Neural cell (in vitro differentiated cells): ENCODE measurements around the gene TMEM225.

Experiments used
- EP300 ChIP-seq: fragments of 450-650 bp; conservative IDR thresholded peaks from 2 replicates; pipeline ENCODE4 v1.6.1; 2014; ENCODE audit warnings: antibody characterized with exemption, mild to moderate bottlenecking, moderate library complexity; ENCODE audit not compliant: poor library complexity, severe bottlenecking
- EZH2 ChIP-seq: fragments of 200-600, 300-800 bp; shearing (Covaris generic), sonication (generic); IDR thresholded peaks from 2 replicates; pipeline ENCODE4 v1.6.1; 2014; ENCODE audit warnings: antibody characterized with exemption, low read length, borderline replicate concordance, mild to moderate bottlenecking; ENCODE audit not compliant: insufficient read depth, poor library complexity, severe bottlenecking
- POLR2AphosphoS5 ChIP-seq: IDR thresholded peaks from 2 replicates; pipeline ENCODE4 v1.6.1; 2012
- SMC3 ChIP-seq: fragments of 450-650 bp; conservative IDR thresholded peaks from 2 replicates; pipeline ENCODE4 v1.6.1; 2014; ENCODE audit warnings: antibody characterized with exemption, mild to moderate bottlenecking, moderate library complexity; ENCODE audit not compliant: poor library complexity
- TF ChIP-seq, protein P1 (sequence below): fragments of 450-650 bp; IDR thresholded peaks from 2 replicates; pipeline ENCODE4 v1.5.1; 2014; ENCODE audit warnings: antibody characterized with exemption, mild to moderate bottlenecking, moderate library complexity; ENCODE audit not compliant: poor library complexity, severe bottlenecking
- TF ChIP-seq, protein P2 (sequence below): IDR thresholded peaks from 2 replicates; pipeline ENCODE4 v1.6.1; 2012; ENCODE audit warnings: borderline replicate concordance

DNA sequence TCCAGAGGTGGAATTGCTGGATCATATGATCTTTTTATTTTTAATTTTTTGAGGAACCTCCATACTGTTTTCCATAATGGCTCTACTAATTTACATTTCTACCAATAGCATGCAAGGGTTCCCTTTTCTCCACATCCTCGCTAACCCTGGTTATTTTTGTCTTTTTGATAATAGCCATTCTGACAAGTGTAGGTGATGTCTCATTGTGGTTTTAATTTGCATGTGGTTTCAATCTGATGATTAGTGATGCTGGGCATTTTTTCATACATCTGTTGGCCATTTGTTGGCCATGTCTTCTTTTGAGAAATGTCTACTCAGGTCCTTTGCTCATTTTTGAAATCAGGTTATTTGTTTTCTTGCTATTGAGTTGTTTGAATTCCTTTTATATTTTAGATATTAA lies 38.6 kb upstream of the TMEM225 start:
- TF ChIP-seq, protein P1, sequence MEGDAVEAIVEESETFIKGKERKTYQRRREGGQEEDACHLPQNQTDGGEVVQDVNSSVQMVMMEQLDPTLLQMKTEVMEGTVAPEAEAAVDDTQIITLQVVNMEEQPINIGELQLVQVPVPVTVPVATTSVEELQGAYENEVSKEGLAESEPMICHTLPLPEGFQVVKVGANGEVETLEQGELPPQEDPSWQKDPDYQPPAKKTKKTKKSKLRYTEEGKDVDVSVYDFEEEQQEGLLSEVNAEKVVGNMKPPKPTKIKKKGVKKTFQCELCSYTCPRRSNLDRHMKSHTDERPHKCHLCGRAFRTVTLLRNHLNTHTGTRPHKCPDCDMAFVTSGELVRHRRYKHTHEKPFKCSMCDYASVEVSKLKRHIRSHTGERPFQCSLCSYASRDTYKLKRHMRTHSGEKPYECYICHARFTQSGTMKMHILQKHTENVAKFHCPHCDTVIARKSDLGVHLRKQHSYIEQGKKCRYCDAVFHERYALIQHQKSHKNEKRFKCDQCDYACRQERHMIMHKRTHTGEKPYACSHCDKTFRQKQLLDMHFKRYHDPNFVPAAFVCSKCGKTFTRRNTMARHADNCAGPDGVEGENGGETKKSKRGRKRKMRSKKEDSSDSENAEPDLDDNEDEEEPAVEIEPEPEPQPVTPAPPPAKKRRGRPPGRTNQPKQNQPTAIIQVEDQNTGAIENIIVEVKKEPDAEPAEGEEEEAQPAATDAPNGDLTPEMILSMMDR = no peak
- TF ChIP-seq, protein P2, sequence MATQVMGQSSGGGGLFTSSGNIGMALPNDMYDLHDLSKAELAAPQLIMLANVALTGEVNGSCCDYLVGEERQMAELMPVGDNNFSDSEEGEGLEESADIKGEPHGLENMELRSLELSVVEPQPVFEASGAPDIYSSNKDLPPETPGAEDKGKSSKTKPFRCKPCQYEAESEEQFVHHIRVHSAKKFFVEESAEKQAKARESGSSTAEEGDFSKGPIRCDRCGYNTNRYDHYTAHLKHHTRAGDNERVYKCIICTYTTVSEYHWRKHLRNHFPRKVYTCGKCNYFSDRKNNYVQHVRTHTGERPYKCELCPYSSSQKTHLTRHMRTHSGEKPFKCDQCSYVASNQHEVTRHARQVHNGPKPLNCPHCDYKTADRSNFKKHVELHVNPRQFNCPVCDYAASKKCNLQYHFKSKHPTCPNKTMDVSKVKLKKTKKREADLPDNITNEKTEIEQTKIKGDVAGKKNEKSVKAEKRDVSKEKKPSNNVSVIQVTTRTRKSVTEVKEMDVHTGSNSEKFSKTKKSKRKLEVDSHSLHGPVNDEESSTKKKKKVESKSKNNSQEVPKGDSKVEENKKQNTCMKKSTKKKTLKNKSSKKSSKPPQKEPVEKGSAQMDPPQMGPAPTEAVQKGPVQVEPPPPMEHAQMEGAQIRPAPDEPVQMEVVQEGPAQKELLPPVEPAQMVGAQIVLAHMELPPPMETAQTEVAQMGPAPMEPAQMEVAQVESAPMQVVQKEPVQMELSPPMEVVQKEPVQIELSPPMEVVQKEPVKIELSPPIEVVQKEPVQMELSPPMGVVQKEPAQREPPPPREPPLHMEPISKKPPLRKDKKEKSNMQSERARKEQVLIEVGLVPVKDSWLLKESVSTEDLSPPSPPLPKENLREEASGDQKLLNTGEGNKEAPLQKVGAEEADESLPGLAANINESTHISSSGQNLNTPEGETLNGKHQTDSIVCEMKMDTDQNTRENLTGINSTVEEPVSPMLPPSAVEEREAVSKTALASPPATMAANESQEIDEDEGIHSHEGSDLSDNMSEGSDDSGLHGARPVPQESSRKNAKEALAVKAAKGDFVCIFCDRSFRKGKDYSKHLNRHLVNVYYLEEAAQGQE = no peak
- no peak for TF ChIP-seq EZH2
- no peak for TF ChIP-seq POLR2AphosphoS5
- TF ChIP-seq EP300 = no peak
- TF ChIP-seq SMC3 = no peak
